ENCODE results near the gene RASSF5. TPM values are rescaled to one million over a fixed set of nuclear protein-coding genes. Genes with fewer than 3 reads are reported as not detected.

RASSF5 gene
- total and polyA plus RNA-seq, 9 of the 15 experiments (the other 6 are each of a cell fraction or from before 2014, with no cell fraction given): 6.1 to 41.0 (median 25.2) TPM

DNA sequence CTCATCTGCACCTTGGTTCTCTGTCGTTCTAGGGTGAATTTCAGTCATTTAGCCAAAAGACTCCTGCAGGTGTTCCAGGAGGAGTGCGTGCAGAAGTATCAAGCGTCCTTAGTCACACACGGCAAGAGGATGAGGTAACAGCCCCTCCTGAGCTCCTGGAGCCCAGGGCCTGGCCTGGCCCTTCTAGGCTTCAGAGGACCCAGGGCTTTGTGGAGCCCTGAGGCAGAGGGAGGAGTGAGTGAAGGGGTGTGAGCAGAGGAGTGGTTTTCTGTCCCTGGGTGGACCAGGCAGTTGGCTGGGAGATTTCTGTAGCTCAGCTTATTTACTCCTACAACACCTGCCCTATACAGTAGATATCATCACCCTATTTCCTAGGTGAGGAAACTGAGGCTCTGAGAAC lies 15.7 kb upstream of the RASSF5 start:
- in situ Hi-C loops (cut with MboI) (no loop called here), intact Hi-C loops (cut with micrococcal nuclease) (loop anchor here (5.0 to 10.0 kb wide), 5 partner anchors 171 to 483 kb away; partner anchors contain the start of gene FCAMR)
- Histone ChIP-seq H3K9me1 (ENCODE audit: control insufficient read depth, insufficient read depth, low read length) (no peaks in the 10 kb centered on the region), H3K27ac (ENCODE audit: extremely low read depth, low read depth, low read length) (no peak overlapping the region), H2AFZ (ENCODE audit: low read depth, low read length) (peak overlapping the region; percentile 42; the same call in 1 of the 2 replicates), H3K4me2 (ENCODE audit: insufficient read depth, low read length) (no peak overlapping the region), H3K9ac (ENCODE audit: insufficient read depth in 1 of 2, low read depth in 2 of 2, low read length in 2 of 2) (no peak overlapping the region; a peak in 1 of 4 replicates), H3K4me1 (replicated peaks in 1 of 2; ENCODE audit: control insufficient read depth in 2 of 2, insufficient read depth in 2 of 2, low read length in 2 of 2) (peaks cover 19 to 36% of the 10 kb centered on the region in 2 experiments), H3K4me3 (no peak overlapping the region), H4K20me1 (replicated peaks; ENCODE audit: control insufficient read depth, insufficient read depth, low read length) (no peaks in the 10 kb centered on the region), H3K9me3 (replicated peaks; ENCODE audit: control insufficient read depth, insufficient read depth, low read depth, low read length) (no peaks in the 10 kb centered on the region), H3K27me3 (ENCODE audit: control insufficient read depth in 2 of 2, insufficient read depth in 2 of 2, low read length in 2 of 2) (no peaks in the 10 kb centered on the region), H3K36me3 (ENCODE audit: control insufficient read depth, insufficient read depth, low read length) (no peaks in the 10 kb centered on the region), H3K79me2 (ENCODE audit: control insufficient read depth, insufficient read depth, low read length) (no peaks in the 10 kb centered on the region)
- BruUV-seq (replicated peaks): no TSS peak
- no peak for ATAC-seq
- WGBS (ENCODE audit: insufficient coverage, low coverage, missing lambda C conversion rate): 72% methylated on average over 4 of the region's 4 CpGs
- POLR2A ChIA-PET: interaction anchor here (0.6 to 3.2 kb wide), 6 partner anchors 12 to 232 kb away, joined by 3 to 20 read pairs (median 4); partner anchors contain the start of gene RASSF5
- TF ChIP-seq RB1 (IDR thresholded peaks at IDR 0.05; ENCODE audit: low read depth) (no peak), CAMTA2 (CRISPR knock-in tag; conservative IDR thresholded peaks at IDR 0.05) (no peak)
- FAIRE-seq: no peak
- CTCF ChIA-PET (ENCODE audit: low intra/inter-chr PET ratio): interaction anchor here (1.0 to 4.6 kb wide), 3 partner anchors 54 to 172 kb away, joined by 3 to 97 read pairs (median 13); no protein-coding TSS in a partner anchor
- DNase-seq (ENCODE audit: extremely low read depth in 1 of 4, low spot score in 3 of 4): no peak

DNA sequence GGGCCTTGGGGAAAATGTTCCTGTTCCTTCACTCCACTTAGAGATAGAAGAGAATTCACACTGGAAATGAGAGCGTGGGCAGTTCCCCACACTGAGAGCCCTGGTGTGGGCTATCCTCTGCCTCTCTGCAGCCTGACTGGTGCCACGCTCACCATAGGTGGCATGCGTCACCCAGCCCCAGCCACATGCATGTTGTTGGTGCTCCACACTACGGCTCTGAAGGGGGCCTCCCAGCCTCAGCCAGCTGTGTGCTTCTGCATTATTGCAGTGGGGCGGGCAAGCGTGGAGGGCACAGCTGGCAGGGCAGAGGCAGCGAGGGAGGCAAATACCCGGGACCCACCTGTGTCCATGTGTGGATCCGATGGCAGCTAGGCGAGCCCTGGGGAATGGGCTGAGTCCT lies 14.7 kb upstream of the RASSF5 start:
- in situ Hi-C loops (cut with MboI) (no loop called here), intact Hi-C loops (cut with micrococcal nuclease) (loop anchor here (5.0 to 10.0 kb wide), 5 partner anchors 170 to 482 kb away; partner anchors contain the start of gene FCAMR)
- CTCF ChIA-PET (ENCODE audit: low intra/inter-chr PET ratio): no interaction called here
- Histone ChIP-seq H3K9me3 (replicated peaks; ENCODE audit: control insufficient read depth, insufficient read depth, low read depth, low read length) (no peaks in the 10 kb centered on the region), H3K27me3 (ENCODE audit: control insufficient read depth in 2 of 2, insufficient read depth in 2 of 2, low read length in 2 of 2) (no peaks in the 10 kb centered on the region), H3K4me3 (no peak overlapping the region), H3K9me1 (ENCODE audit: control insufficient read depth, insufficient read depth, low read length) (no peaks in the 10 kb centered on the region), H3K9ac (ENCODE audit: insufficient read depth in 1 of 2, low read depth in 2 of 2, low read length in 2 of 2) (no peak overlapping the region), H3K4me1 (replicated peaks in 1 of 2; ENCODE audit: control insufficient read depth in 2 of 2, insufficient read depth in 2 of 2, low read length in 2 of 2) (peaks cover 16 to 29% of the 10 kb centered on the region in 2 experiments), H3K79me2 (ENCODE audit: control insufficient read depth, insufficient read depth, low read length) (no peaks in the 10 kb centered on the region), H3K36me3 (ENCODE audit: control insufficient read depth, insufficient read depth, low read length) (no peaks in the 10 kb centered on the region), H3K4me2 (ENCODE audit: insufficient read depth, low read length) (no peak overlapping the region), H2AFZ (ENCODE audit: low read depth, low read length) (no peak overlapping the region), H3K27ac (ENCODE audit: extremely low read depth, low read depth, low read length) (no peak overlapping the region), H4K20me1 (replicated peaks; ENCODE audit: control insufficient read depth, insufficient read depth, low read length) (no peaks in the 10 kb centered on the region)
- DNase-seq (ENCODE audit: extremely low read depth in 1 of 4, low spot score in 3 of 4): no peak
- POLR2A ChIA-PET: interaction anchor here (1.8 to 3.2 kb wide), 2 partner anchors 83 to 91 kb away, joined by 6 to 20 read pairs; no protein-coding TSS in a partner anchor
- no peak for FAIRE-seq
- ATAC-seq: no peak
- BruUV-seq (replicated peaks): no TSS peak
- 58% methylated on average over 10 of the region's 10 CpGs for WGBS (ENCODE audit: insufficient coverage, low coverage, missing lambda C conversion rate)
- TF ChIP-seq LCOR (CRISPR knock-in tag; IDR thresholded peaks at IDR 0.05): no peak
- TF ChIP-seq, protein P1, sequence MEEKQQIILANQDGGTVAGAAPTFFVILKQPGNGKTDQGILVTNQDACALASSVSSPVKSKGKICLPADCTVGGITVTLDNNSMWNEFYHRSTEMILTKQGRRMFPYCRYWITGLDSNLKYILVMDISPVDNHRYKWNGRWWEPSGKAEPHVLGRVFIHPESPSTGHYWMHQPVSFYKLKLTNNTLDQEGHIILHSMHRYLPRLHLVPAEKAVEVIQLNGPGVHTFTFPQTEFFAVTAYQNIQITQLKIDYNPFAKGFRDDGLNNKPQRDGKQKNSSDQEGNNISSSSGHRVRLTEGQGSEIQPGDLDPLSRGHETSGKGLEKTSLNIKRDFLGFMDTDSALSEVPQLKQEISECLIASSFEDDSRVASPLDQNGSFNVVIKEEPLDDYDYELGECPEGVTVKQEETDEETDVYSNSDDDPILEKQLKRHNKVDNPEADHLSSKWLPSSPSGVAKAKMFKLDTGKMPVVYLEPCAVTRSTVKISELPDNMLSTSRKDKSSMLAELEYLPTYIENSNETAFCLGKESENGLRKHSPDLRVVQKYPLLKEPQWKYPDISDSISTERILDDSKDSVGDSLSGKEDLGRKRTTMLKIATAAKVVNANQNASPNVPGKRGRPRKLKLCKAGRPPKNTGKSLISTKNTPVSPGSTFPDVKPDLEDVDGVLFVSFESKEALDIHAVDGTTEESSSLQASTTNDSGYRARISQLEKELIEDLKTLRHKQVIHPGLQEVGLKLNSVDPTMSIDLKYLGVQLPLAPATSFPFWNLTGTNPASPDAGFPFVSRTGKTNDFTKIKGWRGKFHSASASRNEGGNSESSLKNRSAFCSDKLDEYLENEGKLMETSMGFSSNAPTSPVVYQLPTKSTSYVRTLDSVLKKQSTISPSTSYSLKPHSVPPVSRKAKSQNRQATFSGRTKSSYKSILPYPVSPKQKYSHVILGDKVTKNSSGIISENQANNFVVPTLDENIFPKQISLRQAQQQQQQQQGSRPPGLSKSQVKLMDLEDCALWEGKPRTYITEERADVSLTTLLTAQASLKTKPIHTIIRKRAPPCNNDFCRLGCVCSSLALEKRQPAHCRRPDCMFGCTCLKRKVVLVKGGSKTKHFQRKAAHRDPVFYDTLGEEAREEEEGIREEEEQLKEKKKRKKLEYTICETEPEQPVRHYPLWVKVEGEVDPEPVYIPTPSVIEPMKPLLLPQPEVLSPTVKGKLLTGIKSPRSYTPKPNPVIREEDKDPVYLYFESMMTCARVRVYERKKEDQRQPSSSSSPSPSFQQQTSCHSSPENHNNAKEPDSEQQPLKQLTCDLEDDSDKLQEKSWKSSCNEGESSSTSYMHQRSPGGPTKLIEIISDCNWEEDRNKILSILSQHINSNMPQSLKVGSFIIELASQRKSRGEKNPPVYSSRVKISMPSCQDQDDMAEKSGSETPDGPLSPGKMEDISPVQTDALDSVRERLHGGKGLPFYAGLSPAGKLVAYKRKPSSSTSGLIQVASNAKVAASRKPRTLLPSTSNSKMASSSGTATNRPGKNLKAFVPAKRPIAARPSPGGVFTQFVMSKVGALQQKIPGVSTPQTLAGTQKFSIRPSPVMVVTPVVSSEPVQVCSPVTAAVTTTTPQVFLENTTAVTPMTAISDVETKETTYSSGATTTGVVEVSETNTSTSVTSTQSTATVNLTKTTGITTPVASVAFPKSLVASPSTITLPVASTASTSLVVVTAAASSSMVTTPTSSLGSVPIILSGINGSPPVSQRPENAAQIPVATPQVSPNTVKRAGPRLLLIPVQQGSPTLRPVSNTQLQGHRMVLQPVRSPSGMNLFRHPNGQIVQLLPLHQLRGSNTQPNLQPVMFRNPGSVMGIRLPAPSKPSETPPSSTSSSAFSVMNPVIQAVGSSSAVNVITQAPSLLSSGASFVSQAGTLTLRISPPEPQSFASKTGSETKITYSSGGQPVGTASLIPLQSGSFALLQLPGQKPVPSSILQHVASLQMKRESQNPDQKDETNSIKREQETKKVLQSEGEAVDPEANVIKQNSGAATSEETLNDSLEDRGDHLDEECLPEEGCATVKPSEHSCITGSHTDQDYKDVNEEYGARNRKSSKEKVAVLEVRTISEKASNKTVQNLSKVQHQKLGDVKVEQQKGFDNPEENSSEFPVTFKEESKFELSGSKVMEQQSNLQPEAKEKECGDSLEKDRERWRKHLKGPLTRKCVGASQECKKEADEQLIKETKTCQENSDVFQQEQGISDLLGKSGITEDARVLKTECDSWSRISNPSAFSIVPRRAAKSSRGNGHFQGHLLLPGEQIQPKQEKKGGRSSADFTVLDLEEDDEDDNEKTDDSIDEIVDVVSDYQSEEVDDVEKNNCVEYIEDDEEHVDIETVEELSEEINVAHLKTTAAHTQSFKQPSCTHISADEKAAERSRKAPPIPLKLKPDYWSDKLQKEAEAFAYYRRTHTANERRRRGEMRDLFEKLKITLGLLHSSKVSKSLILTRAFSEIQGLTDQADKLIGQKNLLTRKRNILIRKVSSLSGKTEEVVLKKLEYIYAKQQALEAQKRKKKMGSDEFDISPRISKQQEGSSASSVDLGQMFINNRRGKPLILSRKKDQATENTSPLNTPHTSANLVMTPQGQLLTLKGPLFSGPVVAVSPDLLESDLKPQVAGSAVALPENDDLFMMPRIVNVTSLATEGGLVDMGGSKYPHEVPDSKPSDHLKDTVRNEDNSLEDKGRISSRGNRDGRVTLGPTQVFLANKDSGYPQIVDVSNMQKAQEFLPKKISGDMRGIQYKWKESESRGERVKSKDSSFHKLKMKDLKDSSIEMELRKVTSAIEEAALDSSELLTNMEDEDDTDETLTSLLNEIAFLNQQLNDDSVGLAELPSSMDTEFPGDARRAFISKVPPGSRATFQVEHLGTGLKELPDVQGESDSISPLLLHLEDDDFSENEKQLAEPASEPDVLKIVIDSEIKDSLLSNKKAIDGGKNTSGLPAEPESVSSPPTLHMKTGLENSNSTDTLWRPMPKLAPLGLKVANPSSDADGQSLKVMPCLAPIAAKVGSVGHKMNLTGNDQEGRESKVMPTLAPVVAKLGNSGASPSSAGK (IDR thresholded peaks at IDR 0.05): no peak

Measured in K562 (cell line).